Heart left ventricle (tissue), 16 donors: ENCODE data around the gene GRIPAP1. TPM values are rescaled to one million over a fixed set of nuclear protein-coding genes. Genes with fewer than 3 reads are reported as not detected.

Experiments
- ATAC-seq, 4 donors: fragments of 200-7000 bp; cut with Tn5 transposase; one replicate each; pipeline ENCODE4 v1.9.1; 2020 to 2022; ENCODE audit warnings: moderate library complexity in 4 of 4, mild to moderate bottlenecking in 3 of 4, moderate number of reproducible peaks in 1 of 4
- DNase-seq, 5 donors: peaks; one replicate each; pipeline ENCODE4 v3.0.0-alpha.2; 2020
- H3K27ac ChIP-seq, 12 donors: fragments of 200-600 bp; sonication (generic) in 4 of 12; one replicate each; pipeline versions ENCODE4 v1.5.0 to v1.8.0; 2016 to 2022; ENCODE audit warnings: mild to moderate bottlenecking in 2 of 12
- H3K27me3 ChIP-seq, 9 donors: fragments of 200-600 bp; sonication (generic) in 2 of 9; one replicate each; pipeline versions ENCODE4 v1.5.1 to v1.8.0; 2016 to 2022; ENCODE audit warnings: mild to moderate bottlenecking in 3 of 9
- H3K36me3 ChIP-seq, 9 donors: fragments of 200-600 bp; sonication (generic) in 2 of 9; one replicate each; pipeline versions ENCODE4 v1.5.0 to v1.8.0; 2018 to 2022; ENCODE audit warnings: mild to moderate bottlenecking in 2 of 9
- H3K4me1 ChIP-seq, 12 donors: fragments of 200-600 bp; sonication (generic) in 4 of 12; one replicate each; pipeline versions ENCODE4 v1.5.0 to v1.8.0; 2016 to 2022; ENCODE audit warnings: mild to moderate bottlenecking in 3 of 12
- H3K4me3 ChIP-seq, 12 donors: fragments of 200-600 bp; sonication (generic) in 4 of 12; one replicate each; pipeline versions ENCODE4 v1.5.0 to v1.8.0; 2017 to 2022; ENCODE audit warnings: mild to moderate bottlenecking in 9 of 12, moderate library complexity in 4 of 12
- H3K9me3 ChIP-seq, 12 donors: fragments of 200-600 bp; sonication (generic) in 4 of 12; one replicate each; pipeline versions ENCODE4 v1.5.0 to v1.8.0; 2016 to 2022; ENCODE audit warnings: mild to moderate bottlenecking in 1 of 12
- CTCF ChIP-seq, 12 donors: fragments of 200-600 bp; sonication (generic) in 4 of 12; IDR thresholded peaks; one replicate each; pipeline versions ENCODE4 v1.5.0 to v1.8.0; 2018 to 2022; ENCODE audit warnings: antibody characterized with exemption in 12 of 12, mild to moderate bottlenecking in 5 of 12
- POLR2A ChIP-seq, 2 donors: fragments of 450-650 bp; IDR thresholded peaks; one replicate each; pipeline ENCODE4 v1.6.1; 2017; ENCODE audit warnings: antibody characterized with exemption in 2 of 2, mild to moderate bottlenecking in 2 of 2, moderate library complexity in 2 of 2
- WGBS, 4 donors: extraction: QIAGEN DNeasy Blood & Tissue Kit in 2 of 4; methylation state at CpG; one replicate each; pipeline versions ENCODE4 v1.1.5 to v1.1.7; 2013 to 2018; 5-methylcytosine and 5-hydroxymethylcytosine counted together
- intact Hi-C, 10 donors: fragments of 100-400 bp; cut with DNase I; formaldehyde crosslinking; loops; one replicate each; pipeline versions ENCODE4 v1.11.1 to v1.14.2; 2022
- polyA plus RNA-seq, 2 donors: library from polyadenylated mRNA; stranded (reverse); fragments of 200-250 nt; gene quantifications; one replicate each; pipeline ENCODE4 v1.2.3, GENCODE V29; 2013
- total RNA-seq, 9 donors: library from RNA; depleted of rRNA in 2 of 9; stranded (reverse); fragments of >200 nt in 2 of 9; fragmentation: NEBNext Ultra II Directional in 3 of 9; extraction: Animal tissue kit (Norgen Biotek cat#: 25700) in 3 of 9; gene quantifications; one replicate each; pipeline versions ENCODE4 v1.1.0 to v1.2.4, GENCODE V29; 2016 to 2023
- donor health status: ischemic (EF 13 %, LVEDD 7.1; RV severe dilation, severe dysfunction).
- donor health status: healthy with polysubstance abuse.
- donor health status: DM: no; HTN: yes; CAD: no.
- donor health status: DM: no; HTN: no; CAD: no.
- donor health status: ischemic (EF 25% LVEDD 6.9; RV normal size, moderate dysfunction).
- donor health status: ischemic (EF 25% LVEDD 5.7; RV mildly dilated, moderate dysfunction).
- donor health status: healthy.
- donor health status: DM: yes; HTN: yes; CAD: no.
- donor health status: ischemic (EF 35%, LVEDD 5.7; RV mildly dilated, moderate dysfunction).
- donor health status: nonischemic (EF 11% LVEDD 7.7; RV severe dilation, severe dysfunction).
- donor health status: DM: yes; HTN: yes; CAD: no.
- donor health status: PGD.
- donor health status: ischemic (EF 29% LVEDD 5.4; RV normal size, mild dysfunction).
- donor health status: nonischemic (EF 23%, LVEDD 6.1; RV moderate dilation, normal function).

GRIPAP1 gene
- total and polyA plus RNA-seq, 11 donors: 11.4 to 41.6 (median 19.4) TPM

DNA sequence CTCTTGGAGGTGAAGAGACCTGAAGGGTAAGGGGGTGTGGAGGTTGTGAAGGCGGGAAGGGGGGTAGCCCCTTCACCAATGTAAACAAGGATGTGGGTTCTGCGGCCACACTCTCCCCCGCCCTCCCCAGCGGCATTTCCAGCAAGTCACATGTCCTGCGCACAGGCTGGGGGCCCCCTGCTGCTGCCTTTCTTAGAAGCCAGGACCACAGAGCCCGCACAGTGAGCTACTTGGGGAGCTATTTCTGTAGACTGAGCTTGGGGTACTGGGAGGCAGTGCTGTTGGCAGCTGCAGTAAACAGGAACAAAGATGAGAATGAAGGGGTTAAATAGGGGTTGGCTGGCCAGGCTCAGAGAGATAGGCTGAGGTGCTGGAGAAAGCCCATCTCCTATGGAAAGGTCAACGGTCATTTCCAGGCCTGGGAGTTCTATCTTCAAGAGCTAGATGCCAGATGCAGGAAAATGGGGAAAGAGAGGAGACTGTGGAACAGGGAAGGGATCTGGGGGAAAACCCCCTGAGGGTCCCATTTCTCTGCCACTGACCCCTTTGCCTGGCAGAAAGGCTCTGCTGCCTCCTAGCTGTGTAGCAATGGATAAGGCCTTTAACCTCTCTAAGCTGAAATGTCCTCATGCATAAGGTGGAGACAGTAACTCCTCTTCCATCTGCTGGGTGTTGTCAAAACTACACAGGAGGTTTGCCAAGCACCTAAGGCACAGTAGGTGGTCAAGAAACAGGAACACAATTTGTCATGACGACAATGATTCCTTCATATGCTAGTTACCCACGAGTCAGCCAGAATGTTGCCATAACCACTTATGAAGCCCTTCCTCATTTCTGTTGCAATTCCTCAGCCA is 64.8 kb downstream of the GRIPAP1 start:
- DNase-seq (peak; percentile 41 to 77 (median 46)), ATAC-seq (peak; percentile 62 to 82 (median 66))
- TF ChIP-seq CTCF (IDR thresholded peaks at IDR 0.05) (peak in 1 of 12 donors; percentile 13), POLR2A (IDR thresholded peaks at IDR 0.05) (no peak)
- Histone ChIP-seq H3K4me1 (peaks cover 0 to 72% (median 8%) of the 10 kb centered on the region in 12 donors), H3K27me3 (no peaks in the 10 kb centered on the region), H3K4me3 (peak overlapping the region in 1 of 12 donors; percentile 28), H3K27ac (peak overlapping the region in 6 of 12 donors; percentile 3 to 82 (median 34)), H3K36me3 (peaks cover 0 to 33% (median 16%) of the 10 kb centered on the region in 9 donors), H3K9me3 (peaks cover 0 to 7% (median 0%) of the 10 kb centered on the region in 12 donors)
- WGBS, 4 donors: 30 to 48% (median 43%) methylated on average over 7 to 9 of the region's 9 CpGs
- intact Hi-C loops: no loop called here

DNA sequence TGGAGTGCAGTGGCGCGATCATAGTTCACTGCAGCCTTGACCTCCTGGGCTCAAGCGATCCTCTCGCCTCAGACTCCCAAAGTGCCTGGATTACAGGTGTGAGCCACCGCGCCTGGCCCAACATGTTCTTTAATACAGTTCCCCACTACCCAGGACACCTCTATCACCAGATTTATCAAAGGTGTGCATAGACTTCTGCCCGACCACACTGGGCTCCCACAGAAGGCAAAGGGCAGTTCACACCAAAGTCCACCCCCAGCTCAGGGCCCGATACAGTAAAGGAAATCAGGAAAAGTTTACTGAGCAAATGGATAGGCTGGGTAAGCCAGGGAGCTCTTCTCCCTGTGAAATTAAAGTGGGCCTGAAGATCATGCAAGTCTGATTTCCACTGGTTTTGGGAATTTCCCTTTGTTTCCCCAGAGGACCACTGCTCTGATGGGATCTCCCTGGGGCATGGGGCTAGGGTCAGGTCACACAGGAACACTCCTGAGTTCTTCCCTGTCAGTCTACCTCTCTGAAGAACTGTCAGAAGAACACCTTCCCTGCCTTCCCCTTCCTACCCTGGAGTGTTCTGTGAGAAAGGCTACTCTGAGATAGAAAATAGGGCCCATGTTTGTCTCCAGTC is 65.5 kb downstream of the GRIPAP1 start:
- TF ChIP-seq POLR2A (IDR thresholded peaks at IDR 0.05) (no peak), CTCF (IDR thresholded peaks at IDR 0.05) (no peak)
- peaks cover 0 to 40% (median 16%) of the 10 kb centered on the region in 9 donors for H3K36me3 ChIP-seq
- no peaks in the 10 kb centered on the region for H3K27me3 ChIP-seq
- intact Hi-C loops: no loop called here
- 86 to 93% (median 90%) methylated on average over 8 of the region's 8 CpGs for WGBS, 4 donors
- no peak overlapping the region for H3K4me3 ChIP-seq
- H3K4me1 ChIP-seq: peaks cover 0 to 69% (median 8%) of the 10 kb centered on the region in 12 donors
- ATAC-seq (no peak), DNase-seq (no peak)
- H3K9me3 ChIP-seq: peaks cover 0 to 8% (median 0%) of the 10 kb centered on the region in 12 donors
- peak overlapping the region in 5 of 12 donors; percentile 3 to 82 (median 30) for H3K27ac ChIP-seq

- Histone ChIP-seq H3K4me3 (no peak overlapping the region), H3K9me3 (peaks cover 0 to 8% (median 0%) of the 10 kb centered on the region in 12 donors), H3K27me3 (no peaks in the 10 kb centered on the region), H3K36me3 (peaks cover 0 to 49% (median 25%) of the 10 kb centered on the region in 9 donors), H3K27ac (peak overlapping the region in 1 of 12 donors; percentile 42), H3K4me1 (peaks cover 0 to 56% (median 6%) of the 10 kb centered on the region in 12 donors)
- intact Hi-C loops: no loop called here
- ATAC-seq: no peak
- TF ChIP-seq POLR2A (IDR thresholded peaks at IDR 0.05) (no peak), CTCF (IDR thresholded peaks at IDR 0.05) (no peak)
- DNase-seq: no peak
- 71 to 100% (median 89%) methylated on average over 1 of the region's 1 CpG for WGBS, 4 donors
Observed at GRCh38 chrX:48935301-48935670, 66.8 kb downstream of the GRIPAP1 start.
